DND-41 (cell line): ENCODE data around the gene DUSP10.

Experiments used
- CTCF ChIP-seq: IDR thresholded peaks from 2 replicates; pipeline ENCODE4 v1.5.1; 2012; ENCODE audit warnings: borderline replicate concordance, low read length, moderate library complexity, mild to moderate bottlenecking; ENCODE audit not compliant: poor library complexity, severe bottlenecking; ENCODE audit errors: extremely low read depth
- EZH2 ChIP-seq: IDR thresholded peaks from 3 replicates; pipeline ENCODE4 v1.6.1; 2012; ENCODE audit warnings: borderline replicate concordance, low read depth, mild to moderate bottlenecking, moderate library complexity, low read length, inconsistent platforms; ENCODE audit not compliant: severe bottlenecking

- TF ChIP-seq CTCF (no peak), EZH2 (no peak)
These were observed 53.4 kb downstream of the DUSP10 start for GRCh38 chr1:221688488-221688843.
